Measurements from ENCODE around the gene PRKCB. TPM values are rescaled to one million over a fixed set of nuclear protein-coding genes. Genes with fewer than 3 reads are reported as not detected.

PRKCB gene
- total RNA-seq, 1 experiment from 2014 or later, result 0.89 TPM

DNA sequence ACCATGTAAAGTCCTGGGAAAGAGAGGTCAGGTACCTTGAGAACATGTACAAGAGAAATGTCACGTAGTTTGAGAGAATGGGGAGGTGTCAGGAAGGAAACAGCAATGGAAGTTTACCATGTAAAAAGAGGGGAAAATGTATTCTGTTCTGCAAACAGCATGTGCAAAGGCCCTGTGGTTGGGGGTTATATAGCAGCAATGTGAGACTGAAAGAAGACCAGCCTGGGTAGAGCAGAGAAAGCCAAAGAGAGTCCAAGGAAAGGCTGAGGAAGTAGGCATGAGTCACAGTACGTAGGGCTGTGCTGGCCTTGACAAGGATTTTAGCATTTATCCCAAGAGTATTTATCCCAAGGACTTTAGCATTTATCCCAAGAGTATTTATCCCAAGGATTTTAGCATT is 279.1 kb downstream of the PRKCB start:
- H2AFZ ChIP-seq (ENCODE audit: low read depth, low read length, poor library complexity, severe bottlenecking), result no peak overlapping the region
- no peaks in the 10 kb centered on the region for H3K9me2 ChIP-seq (ENCODE audit: insufficient read depth)
- no peak overlapping the region for H3K4me3 ChIP-seq (replicated peaks in 1 of 2; ENCODE audit: low read depth in 1 of 2, low read length in 2 of 2)
- no peak overlapping the region for H3K4me2 ChIP-seq (ENCODE audit: low read length)
- no peak for DNase-seq (ENCODE audit: low read depth, low spot score)
- intact Hi-C loops (cut with micrococcal nuclease), result no loop called here
- POLR2A ChIA-PET, result no interaction called here
- CTCF ChIA-PET, result no interaction called here
- H3K9ac ChIP-seq (ENCODE audit: low read length), result no peak overlapping the region
- TF ChIP-seq FOSL1 (IDR thresholded peaks at IDR 0.05; ENCODE audit: low read depth) (no peak), CEBPB (IDR thresholded peaks at IDR 0.05; ENCODE audit: low read depth) (no peak), CBX3 (IDR thresholded peaks at IDR 0.05; ENCODE audit: low read depth) (no peak), YY1 (IDR thresholded peaks at IDR 0.05; ENCODE audit: extremely low read depth, insufficient replicate concordance, low read depth, low read length) (no peak), POLR2AphosphoS5 (IDR thresholded peaks at IDR 0.05; ENCODE audit: low read depth, low read length) (no peak)
- TF ChIP-seq, protein P1, sequence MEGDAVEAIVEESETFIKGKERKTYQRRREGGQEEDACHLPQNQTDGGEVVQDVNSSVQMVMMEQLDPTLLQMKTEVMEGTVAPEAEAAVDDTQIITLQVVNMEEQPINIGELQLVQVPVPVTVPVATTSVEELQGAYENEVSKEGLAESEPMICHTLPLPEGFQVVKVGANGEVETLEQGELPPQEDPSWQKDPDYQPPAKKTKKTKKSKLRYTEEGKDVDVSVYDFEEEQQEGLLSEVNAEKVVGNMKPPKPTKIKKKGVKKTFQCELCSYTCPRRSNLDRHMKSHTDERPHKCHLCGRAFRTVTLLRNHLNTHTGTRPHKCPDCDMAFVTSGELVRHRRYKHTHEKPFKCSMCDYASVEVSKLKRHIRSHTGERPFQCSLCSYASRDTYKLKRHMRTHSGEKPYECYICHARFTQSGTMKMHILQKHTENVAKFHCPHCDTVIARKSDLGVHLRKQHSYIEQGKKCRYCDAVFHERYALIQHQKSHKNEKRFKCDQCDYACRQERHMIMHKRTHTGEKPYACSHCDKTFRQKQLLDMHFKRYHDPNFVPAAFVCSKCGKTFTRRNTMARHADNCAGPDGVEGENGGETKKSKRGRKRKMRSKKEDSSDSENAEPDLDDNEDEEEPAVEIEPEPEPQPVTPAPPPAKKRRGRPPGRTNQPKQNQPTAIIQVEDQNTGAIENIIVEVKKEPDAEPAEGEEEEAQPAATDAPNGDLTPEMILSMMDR (IDR thresholded peaks at IDR 0.05 in 2 of 3, conservative IDR thresholded peaks at IDR 0.05 in 1 of 3; ENCODE audit: borderline replicate concordance in 1 of 3, insufficient read depth in 1 of 3, low read depth in 2 of 3, low read length in 2 of 3), result no peak
- TF ChIP-seq, protein P2, sequence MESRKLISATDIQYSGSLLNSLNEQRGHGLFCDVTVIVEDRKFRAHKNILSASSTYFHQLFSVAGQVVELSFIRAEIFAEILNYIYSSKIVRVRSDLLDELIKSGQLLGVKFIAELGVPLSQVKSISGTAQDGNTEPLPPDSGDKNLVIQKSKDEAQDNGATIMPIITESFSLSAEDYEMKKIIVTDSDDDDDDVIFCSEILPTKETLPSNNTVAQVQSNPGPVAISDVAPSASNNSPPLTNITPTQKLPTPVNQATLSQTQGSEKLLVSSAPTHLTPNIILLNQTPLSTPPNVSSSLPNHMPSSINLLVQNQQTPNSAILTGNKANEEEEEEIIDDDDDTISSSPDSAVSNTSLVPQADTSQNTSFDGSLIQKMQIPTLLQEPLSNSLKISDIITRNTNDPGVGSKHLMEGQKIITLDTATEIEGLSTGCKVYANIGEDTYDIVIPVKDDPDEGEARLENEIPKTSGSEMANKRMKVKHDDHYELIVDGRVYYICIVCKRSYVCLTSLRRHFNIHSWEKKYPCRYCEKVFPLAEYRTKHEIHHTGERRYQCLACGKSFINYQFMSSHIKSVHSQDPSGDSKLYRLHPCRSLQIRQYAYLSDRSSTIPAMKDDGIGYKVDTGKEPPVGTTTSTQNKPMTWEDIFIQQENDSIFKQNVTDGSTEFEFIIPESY (IDR thresholded peaks at IDR 0.05; ENCODE audit: extremely low read depth, insufficient replicate concordance, low read length), result no peak
- TF ChIP-seq, protein P3, sequence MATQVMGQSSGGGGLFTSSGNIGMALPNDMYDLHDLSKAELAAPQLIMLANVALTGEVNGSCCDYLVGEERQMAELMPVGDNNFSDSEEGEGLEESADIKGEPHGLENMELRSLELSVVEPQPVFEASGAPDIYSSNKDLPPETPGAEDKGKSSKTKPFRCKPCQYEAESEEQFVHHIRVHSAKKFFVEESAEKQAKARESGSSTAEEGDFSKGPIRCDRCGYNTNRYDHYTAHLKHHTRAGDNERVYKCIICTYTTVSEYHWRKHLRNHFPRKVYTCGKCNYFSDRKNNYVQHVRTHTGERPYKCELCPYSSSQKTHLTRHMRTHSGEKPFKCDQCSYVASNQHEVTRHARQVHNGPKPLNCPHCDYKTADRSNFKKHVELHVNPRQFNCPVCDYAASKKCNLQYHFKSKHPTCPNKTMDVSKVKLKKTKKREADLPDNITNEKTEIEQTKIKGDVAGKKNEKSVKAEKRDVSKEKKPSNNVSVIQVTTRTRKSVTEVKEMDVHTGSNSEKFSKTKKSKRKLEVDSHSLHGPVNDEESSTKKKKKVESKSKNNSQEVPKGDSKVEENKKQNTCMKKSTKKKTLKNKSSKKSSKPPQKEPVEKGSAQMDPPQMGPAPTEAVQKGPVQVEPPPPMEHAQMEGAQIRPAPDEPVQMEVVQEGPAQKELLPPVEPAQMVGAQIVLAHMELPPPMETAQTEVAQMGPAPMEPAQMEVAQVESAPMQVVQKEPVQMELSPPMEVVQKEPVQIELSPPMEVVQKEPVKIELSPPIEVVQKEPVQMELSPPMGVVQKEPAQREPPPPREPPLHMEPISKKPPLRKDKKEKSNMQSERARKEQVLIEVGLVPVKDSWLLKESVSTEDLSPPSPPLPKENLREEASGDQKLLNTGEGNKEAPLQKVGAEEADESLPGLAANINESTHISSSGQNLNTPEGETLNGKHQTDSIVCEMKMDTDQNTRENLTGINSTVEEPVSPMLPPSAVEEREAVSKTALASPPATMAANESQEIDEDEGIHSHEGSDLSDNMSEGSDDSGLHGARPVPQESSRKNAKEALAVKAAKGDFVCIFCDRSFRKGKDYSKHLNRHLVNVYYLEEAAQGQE (IDR thresholded peaks at IDR 0.05; ENCODE audit: low read depth), result no peak
- no peaks in the 10 kb centered on the region for H3K9me3 ChIP-seq (ENCODE audit: control insufficient read depth in 1 of 2, insufficient read depth in 1 of 2, low read depth in 1 of 2, low read length in 2 of 2)
- no peaks in the 10 kb centered on the region for H4K20me1 ChIP-seq (ENCODE audit: insufficient read depth)
- no peaks in the 10 kb centered on the region for H3K36me3 ChIP-seq (ENCODE audit: control insufficient read depth in 1 of 2, insufficient read depth in 2 of 2, low read length in 2 of 2)
- no peak overlapping the region for H3K27ac ChIP-seq (ENCODE audit: low read depth, low read length)
- BruUV-seq (replicated peaks), result no TSS peak
- no peaks in the 10 kb centered on the region for H3K79me2 ChIP-seq (ENCODE audit: insufficient read depth, low read length)
- peaks cover 50% of the 10 kb centered on the region for H3K27me3 ChIP-seq (ENCODE audit: insufficient read depth, low read length)
- no peak for ATAC-seq
- no peaks in the 10 kb centered on the region for H3K4me1 ChIP-seq (ENCODE audit: control insufficient read depth in 1 of 2, insufficient read depth in 2 of 2, low read length in 2 of 2)
- RAD21 ChIA-PET (ENCODE audit: low non-redundant PET in 1 of 2, low total read pairs in 2 of 2, uncharacterized antibody in 2 of 2, unreplicated experiment in 2 of 2), result no interaction called here

All from HCT116 (cell line).